HG03039 (cell line): ENCODE results near the gene CENPM.

Experiments
- ATAC-seq: cut with Tn5 transposase; IDR thresholded peaks from one replicate; pipeline ENCODE4 v1.9.1; 2021; ENCODE audit warnings: mild to moderate bottlenecking, moderate library complexity; ENCODE audit not compliant: unreplicated experiment

The CENPM gene

GRCh38 chr22:41933411-41934177 is 13.4 kb downstream of the CENPM start:
- ATAC-seq = no peak

- no peak for ATAC-seq
These were observed 14.6 kb downstream of the CENPM start for GRCh38 chr22:41932353-41932752.

GRCh38 chr22:41931701-41932269 is 15.2 kb downstream of the CENPM start:
- no peak for ATAC-seq

- ATAC-seq = no peak
These were observed 17.5 kb downstream of the CENPM start for GRCh38 chr22:41929418-41929810.

- ATAC-seq = no peak
These were observed 18.1 kb downstream of the CENPM start for GRCh38 chr22:41928593-41929417.

GRCh38 chr22:41927813-41928212 is 19.1 kb downstream of the CENPM start:
- ATAC-seq = no peak

GRCh38 chr22:41925783-41926460 is 21.0 kb downstream of the CENPM start:
- peak; percentile 30 for ATAC-seq

- no peak for ATAC-seq
These were observed 23.2 kb downstream of the CENPM start for GRCh38 chr22:41923595-41924276.

GRCh38 chr22:41922940-41923594 is 23.9 kb downstream of the CENPM start:
- ATAC-seq = no peak

- no peak for ATAC-seq
These were observed 24.6 kb downstream of the CENPM start for GRCh38 chr22:41922328-41922727.

GRCh38 chr22:41920271-41920976 is 26.5 kb downstream of the CENPM start:
- ATAC-seq = peak; percentile 6

GRCh38 chr22:41919357-41920224 is 27.4 kb downstream of the CENPM start:
- peak; percentile 39 for ATAC-seq

GRCh38 chr22:41917903-41918791 is 28.8 kb downstream of the CENPM start:
- ATAC-seq = no peak

GRCh38 chr22:41917375-41917902 is 29.5 kb downstream of the CENPM start:
- ATAC-seq = no peak

- no peak for ATAC-seq
These were observed 30.1 kb downstream of the CENPM start for GRCh38 chr22:41916745-41917358.

- ATAC-seq = no peak
These were observed 31.0 kb downstream of the CENPM start for GRCh38 chr22:41915786-41916493.
